K562 (cell line): ENCODE data around the gene PLD1. TPM values are rescaled to one million over a fixed set of nuclear protein-coding genes. Genes with fewer than 3 reads are reported as not detected.

Experiments used
- ATAC-seq: fragments of 200-7000 bp; cut with Tn5 transposase; 3 replicates; pipeline ENCODE4 v1.9.1; 2020; ENCODE audit warnings: moderate library complexity
- BruUV-seq: library from RNA; stranded (reverse); fragments of 400-500 nt; replicated peaks from 2 replicates; lab custom pipeline; 2021; lab: Mats Ljungman, UMichigan
- CTCF ChIA-PET: fragments of 300-600 bp; formaldehyde crosslinking; extraction: SDS; loops from one replicate; lab custom pipeline; 2021; ENCODE audit warnings: low intra/inter-chr PET ratio; lab: Yijun Ruan, JAX
- POLR2A ChIA-PET: fragments of 300-600, 350-650 bp; sonication (Branson Sonifier 250); formaldehyde crosslinking; extraction: SDS; loops from one replicate; lab custom pipeline; 2021; ENCODE audit warnings: antibody characterized with exemption, inconsistent platforms; lab: Yijun Ruan, JAX
- DNase-seq, 4 experiments: peaks; one replicate each; pipeline versions ENCODE4 v3.0.0 to v3.0.0-alpha.2; 2011 to 2018; ENCODE audit warnings: low spot score in 3 of 4, mixed read lengths in 3 of 4; ENCODE audit errors: extremely low read depth in 1 of 4
- FAIRE-seq: peaks from 2 replicates; lab custom pipeline; 2011; peaks lifted over from hg19 to GRCh38; lab: Jason Lieb, UNC
- H2AFZ ChIP-seq: 2 replicates; pipeline ENCODE4 v1.6.0; 2011; ENCODE audit warnings: low read depth, low read length, control low read depth, inconsistent platforms
- H3K27ac ChIP-seq: fragments of 200-600 bp; 3 replicates; pipeline ENCODE4 v1.8.0; 2011; ENCODE audit warnings: low read depth, mild to moderate bottlenecking, control low read depth, inconsistent platforms, low read length, moderate library complexity, mixed read lengths; ENCODE audit errors: extremely low read depth
- H3K27me3 ChIP-seq, 2 experiments: fragments of 300-600 bp in 1 of 2; 2 replicates in 1 of 2; 3 replicates in 1 of 2; pipeline versions ENCODE4 v1.6.0 to v1.8.0; 2011; ENCODE audit warnings: inconsistent platforms in 2 of 2, low read length in 2 of 2, mild to moderate bottlenecking in 1 of 2, mixed read lengths in 1 of 2, moderate library complexity in 1 of 2; ENCODE audit not compliant: control insufficient read depth in 2 of 2, insufficient read depth in 2 of 2
- H3K36me3 ChIP-seq: fragments of 300-600 bp; 3 replicates; pipeline ENCODE4 v1.8.0; 2011; ENCODE audit warnings: mild to moderate bottlenecking, low read length, inconsistent platforms; ENCODE audit not compliant: control insufficient read depth, insufficient read depth
- H3K4me1 ChIP-seq, 2 experiments: fragments of 200-600 bp in 1 of 2; replicated peaks in 1 of 2; 2 replicates in 1 of 2; 3 replicates in 1 of 2; pipeline versions ENCODE4 v1.5.1 to v1.8.0; 2011; ENCODE audit warnings: inconsistent platforms in 2 of 2, low read length in 2 of 2, mild to moderate bottlenecking in 1 of 2, mixed read lengths in 1 of 2, moderate library complexity in 1 of 2; ENCODE audit not compliant: control insufficient read depth in 2 of 2, insufficient read depth in 2 of 2
- H3K4me2 ChIP-seq: 2 replicates; pipeline ENCODE4 v1.6.1; 2011; ENCODE audit warnings: low read length, control low read depth, inconsistent platforms, mixed read lengths; ENCODE audit not compliant: insufficient read depth
- H3K4me3 ChIP-seq: fragments of 200-600 bp; sonication (generic), shearing (Covaris generic); 2 replicates; pipeline ENCODE4 v1.5.1; 2016; ENCODE audit warnings: control low read depth, inconsistent platforms
- H3K79me2 ChIP-seq: fragments of 200-600 bp; 3 replicates; pipeline ENCODE4 v1.8.0; 2011; ENCODE audit warnings: low read length, inconsistent platforms; ENCODE audit not compliant: control insufficient read depth, insufficient read depth
- H3K9ac ChIP-seq, 2 experiments: 2 replicates each; pipeline versions ENCODE4 v1.6.0 to v1.6.1; 2011; ENCODE audit warnings: low read depth in 2 of 2, low read length in 2 of 2, control low read depth in 1 of 2, inconsistent platforms in 1 of 2, mild to moderate bottlenecking in 1 of 2, mixed read lengths in 1 of 2; ENCODE audit not compliant: insufficient read depth in 1 of 2
- H3K9me1 ChIP-seq: one replicate; pipeline ENCODE4 v1.6.0; 2011; ENCODE audit warnings: inconsistent platforms, mild to moderate bottlenecking, low read length, moderate library complexity; ENCODE audit not compliant: control insufficient read depth, insufficient read depth
- H3K9me3 ChIP-seq: replicated peaks from 2 replicates; pipeline ENCODE4 v1.5.1; 2011; ENCODE audit warnings: low read depth, low read length, inconsistent platforms; ENCODE audit not compliant: control insufficient read depth, insufficient read depth
- H4K20me1 ChIP-seq: replicated peaks from 2 replicates; pipeline ENCODE4 v1.6.1; 2011; ENCODE audit warnings: low read length, inconsistent platforms, mixed read lengths; ENCODE audit not compliant: control insufficient read depth, insufficient read depth
- EP300 ChIP-seq: IDR thresholded peaks from 2 replicates; pipeline ENCODE4 v1.6.1; 2012; ENCODE audit warnings: low read length, improper control_type of control experiment
- ESRRB ChIP-seq: fragments of 250-450 bp; sonication (Bioruptor Pico); IDR thresholded peaks from 2 replicates; pipeline ENCODE4 v1.5.0; 2020; ENCODE audit warnings: mild to moderate bottlenecking, moderate library complexity, borderline replicate concordance
- FOXJ2 ChIP-seq: fragments of 200-800 bp; sonication (Bioruptor generic); IDR thresholded peaks from 2 replicates; pipeline ENCODE4 v1.6.1; 2016; ENCODE audit warnings: missing genetic modification characterization, missing compliant biosample characterization
- FOXM1 ChIP-seq, 2 experiments: fragments of 450-650 bp in 1 of 2; sonication (generic) in 1 of 2; formaldehyde crosslinking in 1 of 2; IDR thresholded peaks; 2 replicates each; pipeline versions ENCODE4 v1.6.1 to v1.9.0; 2017 to 2022; ENCODE audit warnings: low read depth in 2 of 2, mild to moderate bottlenecking in 2 of 2, missing genetic modification reagents in 1 of 2, moderate library complexity in 1 of 2
- HDAC1 ChIP-seq, 2 experiments: fragments of 450-650 bp; IDR thresholded peaks; 2 replicates each; pipeline ENCODE4 v1.6.1; 2016 to 2017; ENCODE audit warnings: inconsistent platforms in 1 of 2, mild to moderate bottlenecking in 1 of 2, moderate library complexity in 1 of 2
- HDAC2 ChIP-seq: fragments of 450-650 bp; IDR thresholded peaks from 2 replicates; pipeline ENCODE4 v1.6.1; 2016; ENCODE audit warnings: mild to moderate bottlenecking
- MAZ ChIP-seq, 2 experiments: fragments of 450-650 bp in 1 of 2; sonication (generic) in 1 of 2; formaldehyde crosslinking; IDR thresholded peaks in 1 of 2; conservative IDR thresholded peaks in 1 of 2; 2 replicates each; pipeline versions ENCODE4 v1.4.0 to v1.5.0; 2020; ENCODE audit warnings: mild to moderate bottlenecking in 1 of 2, missing genetic modification reagents in 1 of 2
- NEUROD1 ChIP-seq: fragments of 150-350 bp; IDR thresholded peaks from 2 replicates; pipeline ENCODE4 v1.6.1; 2014; ENCODE audit warnings: borderline replicate concordance, low read length, low read depth; ENCODE audit not compliant: partially characterized antibody
- NFRKB ChIP-seq: fragments of 450-650 bp; IDR thresholded peaks from 2 replicates; pipeline ENCODE4 v1.6.1; 2016; ENCODE audit warnings: low read depth
- PHF8 ChIP-seq: fragments of 200-600 bp; sonication (generic); IDR thresholded peaks from 2 replicates; pipeline ENCODE4 v1.6.1; 2012; ENCODE audit warnings: mixed run types, mild to moderate bottlenecking, inconsistent platforms, low read length, moderate library complexity, borderline replicate concordance
- TCF7 ChIP-seq: sonication (generic); IDR thresholded peaks from 2 replicates; pipeline ENCODE4 v1.6.1; 2016; ENCODE audit warnings: antibody characterized with exemption, borderline replicate concordance
- TEAD4 ChIP-seq, 2 experiments: sonication (generic) in 1 of 2; formaldehyde crosslinking in 1 of 2; IDR thresholded peaks; 2 replicates each; pipeline versions ENCODE4 v1.6.1 to v1.8.0; 2012 to 2022; ENCODE audit warnings: borderline replicate concordance in 1 of 2, inconsistent platforms in 1 of 2, low read length in 1 of 2, mild to moderate bottlenecking in 1 of 2, missing genetic modification reagents in 1 of 2
- ZBTB12 ChIP-seq: fragments of 250-450 bp; sonication (Bioruptor Pico); IDR thresholded peaks from 2 replicates; pipeline ENCODE4 v1.4.0; 2020
- ZBTB2 ChIP-seq: fragments of 450-650 bp; IDR thresholded peaks from 2 replicates; pipeline ENCODE4 v1.6.1; 2016; ENCODE audit warnings: antibody characterized with exemption
- ZNF12 ChIP-seq: sonication (generic); formaldehyde crosslinking; IDR thresholded peaks from 2 replicates; pipeline ENCODE4 v1.4.0; 2020; ENCODE audit warnings: mild to moderate bottlenecking, missing genetic modification reagents
- ZNF143 ChIP-seq: sonication (generic); formaldehyde crosslinking; IDR thresholded peaks from 2 replicates; pipeline ENCODE4 v1.9.0; 2022; ENCODE audit warnings: mild to moderate bottlenecking, missing genetic modification reagents
- ZNF696 ChIP-seq: fragments of 250-450 bp; sonication (Bioruptor Pico); conservative IDR thresholded peaks from 2 replicates; pipeline ENCODE4 v1.4.0; 2020; ENCODE audit warnings: mild to moderate bottlenecking, moderate library complexity
- WGBS: fragments of 100-300 bp; shearing (Covaris generic); methylation state at CpG from one replicate; pipeline ENCODE4 v1.1.6; 2016; ENCODE audit warnings: low coverage, mixed read lengths; ENCODE audit not compliant: insufficient coverage; ENCODE audit errors: missing lambda C conversion rate; 5-methylcytosine and 5-hydroxymethylcytosine counted together
- in situ Hi-C: fragments of 300-500 bp; cut with MboI; formaldehyde crosslinking; loops from 4 replicates; pipeline ENCODE4 v1.15.0; 2018; ENCODE audit warnings: inconsistent platforms, mixed read lengths
- intact Hi-C: fragments of 100-400 bp; cut with micrococcal nuclease; formaldehyde crosslinking; loops from 2 replicates; pipeline ENCODE4 v1.14.2; 2022
- polyA plus RNA-seq, 8 experiments: library from polyadenylated mRNA; depleted of rRNA in 4 of 8; stranded (reverse) in 5 of 8; unstranded in 3 of 8; fragments of >200 nt; fragmentation: Nextera tagmentation in 2 of 8; fragmentation: Illumina TruSeq in 1 of 8; extraction: Ambion mirVana in 2 of 8; extraction: Trizol in 1 of 8; gene quantifications; 2 replicates each; pipeline versions ENCODE4 v1.2.1 to v1.2.3, GENCODE V29; 2011 to 2014; ENCODE audit warnings: inconsistent platforms in 1 of 8, missing spikeins in 1 of 8
- total RNA-seq, 7 experiments: library from RNA; depleted of rRNA in 6 of 7; stranded (reverse); fragments of >200 nt in 6 of 7; fragmentation: Illumina TruSeq in 2 of 7; extraction: Trizol in 2 of 7; gene quantifications; 2 replicates each; pipeline versions ENCODE4 v1.2.1 to v1.2.3, GENCODE V29; 2011 to 2021; ENCODE audit warnings: low replicate concordance in 1 of 7

PLD1 gene
- total and polyA plus RNA-seq, 9 of the 15 experiments (the other 6 are each of a cell fraction or from before 2014, with no cell fraction given) = 8.4 to 26.1 (median 18.6) TPM

GRCh38 chr3:171805687-171806086 is 4.6 kb downstream of the PLD1 start (continued):
- TF ChIP-seq ESRRB = no peak
- no peak for TF ChIP-seq TCF7
- 0 out of 2 replicates have a peak, but pooled peaks have one; percentile 23 for TF ChIP-seq HDAC2
- TF ChIP-seq NEUROD1 = no peak
- no peak for TF ChIP-seq ZNF143 (CRISPR knock-in tag)
- no peak for TF ChIP-seq PHF8
- no peak for TF ChIP-seq FOXM1 (IDR thresholded peaks at IDR 0.05; ENCODE audit: low read depth)
- no peak for TF ChIP-seq FOXM1 (CRISPR knock-in tag; IDR thresholded peaks at IDR 0.05; ENCODE audit: low read depth)
- TF ChIP-seq ZNF696 (CRISPR knock-in tag) = no peak

GRCh38 chr3:171804618-171805389 is 5.5 kb downstream of the PLD1 start:
- Histone ChIP-seq H2AFZ (peak overlapping the region; percentile 32; the same call in 1 of the 2 replicates), H4K20me1 (no peaks in the 10 kb centered on the region), H3K4me1 (peaks cover 24 to 58% of the 10 kb centered on the region in 2 experiments), H3K9me1 (no peaks in the 10 kb centered on the region), H3K9me3 (no peaks in the 10 kb centered on the region), H3K36me3 (no peaks in the 10 kb centered on the region; the same call in 2 of the 3 replicates), H3K27ac (peak overlapping the region; percentile 84), H3K79me2 (peaks cover 88% of the 10 kb centered on the region), H3K27me3 (no peaks in the 10 kb centered on the region), H3K4me2 (peak overlapping the region; percentile 77), H3K4me3 (no peak overlapping the region), H3K9ac (peak overlapping the region; percentile 57 to 73; a peak in 3 of 4 replicates)
- CTCF ChIA-PET = interaction anchor here (0.6 kb wide), 1 partner anchor 30 kb away, joined by 3 read pairs; no protein-coding TSS in a partner anchor
- in situ Hi-C loops = no loop called here
- WGBS = 38% methylated on average over 6 of the region's 6 CpGs
- FAIRE-seq (peak; percentile 44), DNase-seq (peak in 1 of 4 experiments; percentile 31), ATAC-seq (no peak)
- intact Hi-C loops = no loop called here
- no TSS peak for BruUV-seq
- POLR2A ChIA-PET = interaction anchor here (1.1 to 1.8 kb wide), 2 partner anchors 14 to 16 kb away, joined by 3 to 6 read pairs; no protein-coding TSS in a partner anchor
- peak; percentile 98 for TF ChIP-seq FOXJ2 (tag)
- no peak for TF ChIP-seq ZNF12 (CRISPR knock-in tag)
- TF ChIP-seq ZBTB12 = no peak
- no peak for TF ChIP-seq ESRRB
- 0 out of 4 replicates have a peak, but pooled peaks of 1 of the 2 experiments have one; percentile 13 for TF ChIP-seq HDAC1 (IDR thresholded peaks at IDR 0.05)
- no peak for TF ChIP-seq NFRKB
- TF ChIP-seq EP300 = 0 out of 2 replicates have a peak, but pooled peaks have one; percentile 7
- TF ChIP-seq TEAD4 (IDR thresholded peaks at IDR 0.05; ENCODE audit: low read length) = peak; percentile 44; the same call in 1 of the 2 replicates
- TF ChIP-seq TEAD4 (CRISPR knock-in tag; IDR thresholded peaks at IDR 0.05; ENCODE audit: borderline replicate concordance) = no peak
- 0 out of 2 replicates have a peak, but pooled peaks have one; percentile 15 for TF ChIP-seq ZBTB2
- 0 out of 4 replicates have a peak, but pooled peaks of 1 of the 2 experiments have one; percentile 13 for TF ChIP-seq MAZ (CRISPR knock-in tag; conservative IDR thresholded peaks at IDR 0.05 in 1 of 2, IDR thresholded peaks at IDR 0.05 in 1 of 2)
